Transverse colon (tissue), 4 donors: ENCODE results near the gene ARL15. TPM values are rescaled to one million over a fixed set of nuclear protein-coding genes. Genes with fewer than 3 reads are reported as not detected.
"Not testable (repeated sequence)": the region's sequence is repeated elsewhere in the genome, so short reads cannot be mapped to it uniquely, and the experiment has no call there.

ENCODE experiments used
- DNase-seq: peaks from one replicate; pipeline ENCODE4 v3.0.0-alpha.2; 2019
- H3K27ac ChIP-seq, 4 donors: fragments of 200-600 bp; sonication (generic); 2 replicates each; pipeline ENCODE4 v1.5.1; 2016 to 2018; ENCODE audit warnings: inconsistent platforms in 4 of 4
- H3K27me3 ChIP-seq: fragments of 200-600 bp; sonication (generic); 2 replicates; pipeline ENCODE4 v1.5.1; 2017; ENCODE audit warnings: inconsistent platforms
- H3K36me3 ChIP-seq, 4 donors: fragments of 200-600 bp; sonication (generic); 2 replicates each; pipeline ENCODE4 v1.5.1; 2017 to 2019; ENCODE audit warnings: inconsistent platforms in 4 of 4
- H3K4me1 ChIP-seq, 4 donors: fragments of 200-600 bp; sonication (generic); 2 replicates each; pipeline ENCODE4 v1.5.1; 2017 to 2020; ENCODE audit warnings: inconsistent platforms in 4 of 4
- H3K4me3 ChIP-seq, 4 donors: fragments of 200-600 bp; sonication (generic); 1 replicate in 1 of 4; 2 replicates in 3 of 4; pipeline versions ENCODE4 v1.5.1 to v1.6.1; 2017 to 2019; ENCODE audit warnings: inconsistent platforms in 4 of 4
- H3K9me3 ChIP-seq, 2 donors: fragments of 200-600 bp; sonication (generic); 2 replicates each; pipeline ENCODE4 v1.5.1; 2017 to 2019; ENCODE audit warnings: inconsistent platforms in 2 of 2
- CTCF ChIP-seq, 5 experiments: fragments of 200-600 bp in 3 of 5; fragments of 450-650 bp in 2 of 5; sonication (generic) in 3 of 5; IDR thresholded peaks; 1 replicate in 2 of 5; 2 replicates in 3 of 5; pipeline ENCODE4 v1.5.1; 2016 to 2017; ENCODE audit warnings: antibody characterized with exemption in 5 of 5, inconsistent platforms in 3 of 5, mild to moderate bottlenecking in 2 of 5, moderate library complexity in 1 of 5
- EP300 ChIP-seq: sonication (generic); formaldehyde crosslinking; IDR thresholded peaks from one replicate; pipeline ENCODE4 v1.6.1; 2017; ENCODE audit warnings: antibody characterized with exemption, low read depth
- POLR2A ChIP-seq: fragments of 450-650 bp; IDR thresholded peaks from one replicate; pipeline ENCODE4 v1.6.1; 2016; ENCODE audit warnings: antibody characterized with exemption, mild to moderate bottlenecking, moderate library complexity
- POLR2AphosphoS5 ChIP-seq, 3 donors: sonication (generic); formaldehyde crosslinking; IDR thresholded peaks; one replicate each; pipeline ENCODE4 v1.6.1; 2016; ENCODE audit warnings: antibody characterized with exemption in 3 of 3
- WGBS, 2 donors: methylation state at CpG; one replicate each; pipeline ENCODE4 v1.1.5; 2018; ENCODE audit warnings: low coverage in 1 of 2; 5-methylcytosine and 5-hydroxymethylcytosine counted together
- in situ Hi-C, 4 donors: fragments of 200-750 bp; cut with MboI; loops; one replicate each; pipeline versions ENCODE4 v1.15.0 to v1.15.1; 2017; ENCODE audit warnings: low sequenced_read_pairs in 3 of 4, low pct_ligation_motif_present in 1 of 4, low pct_unique_long_range_greater_than_20kb in 1 of 4
- intact Hi-C: fragments of 100-400 bp; cut with DNase I; formaldehyde crosslinking; loops from one replicate; pipeline ENCODE4 v1.15.1; 2023; ENCODE audit warnings: low total_unique reads
- total RNA-seq, 4 donors: library from RNA; depleted of rRNA; stranded (reverse); fragments of >200 nt; gene quantifications; one replicate each; pipeline ENCODE4 v1.1.0, GENCODE V29; 2016

The ARL15 gene
- total RNA-seq, 4 donors from 2014 or later = 9.0 to 57.1 (median 27.7) TPM

- no peaks in the 10 kb centered on the region for H3K9me3 ChIP-seq
- no peaks in the 10 kb centered on the region for H3K27me3 ChIP-seq
- H3K27ac ChIP-seq = no peak overlapping the region
- TF ChIP-seq POLR2A (no peak), POLR2AphosphoS5 (IDR thresholded peaks at IDR 0.05) (no peak), CTCF (IDR thresholded peaks at IDR 0.05) (no peak), EP300 (no peak)
- H3K4me3 ChIP-seq = no peak overlapping the region
- DNase-seq = no peak
- H3K4me1 ChIP-seq = no peaks in the 10 kb centered on the region
- intact Hi-C loops = no loop called here
- no peaks in the 10 kb centered on the region for H3K36me3 ChIP-seq
- in situ Hi-C loops = no loop called here
- WGBS, 2 donors = 95 to 100% methylated on average over 1 of the region's 1 CpG
Observed at GRCh38 chr5:53984971-53985370, 325.4 kb downstream of the ARL15 start.

- intact Hi-C loops (no loop called here), in situ Hi-C loops (no loop called here)
- TF ChIP-seq POLR2A (no peak), POLR2AphosphoS5 (IDR thresholded peaks at IDR 0.05) (no peak)
- DNase-seq = no peak
- WGBS, 2 donors = 86 to 100% methylated on average over 3 to 10 of the region's 10 CpGs
- Histone ChIP-seq H3K9me3 (no peaks in the 10 kb centered on the region), H3K4me3 (no peak overlapping the region), H3K27me3 (no peaks in the 10 kb centered on the region), H3K4me1 (no peaks in the 10 kb centered on the region), H3K36me3 (no peaks in the 10 kb centered on the region), H3K27ac (no peak overlapping the region)
Observed at GRCh38 chr5:53983568-53984460, 326.6 kb downstream of the ARL15 start.

- H3K36me3 ChIP-seq, H3K4me3 ChIP-seq, intact Hi-C loops, H3K4me1 ChIP-seq, DNase-seq, in situ Hi-C loops, H3K9me3 ChIP-seq, H3K27me3 ChIP-seq, H3K27ac ChIP-seq: not testable (repeated sequence)
- WGBS, 2 donors = 98 to 100% methylated on average over 1 to 2 of the region's 2 CpGs
Observed at GRCh38 chr5:53982319-53982718, 328.1 kb downstream of the ARL15 start.

- Histone ChIP-seq H3K4me1 (no peaks in the 10 kb centered on the region), H3K9me3 (no peaks in the 10 kb centered on the region), H3K4me3 (no peak overlapping the region), H3K27ac (no peak overlapping the region), H3K27me3 (no peaks in the 10 kb centered on the region), H3K36me3 (no peaks in the 10 kb centered on the region)
- no peak for TF ChIP-seq EP300
- no peak for TF ChIP-seq POLR2AphosphoS5 (IDR thresholded peaks at IDR 0.05)
- TF ChIP-seq CTCF (IDR thresholded peaks at IDR 0.05) = no peak
- TF ChIP-seq POLR2A = no peak
- intact Hi-C loops (no loop called here), in situ Hi-C loops (no loop called here)
- DNase-seq = no peak
Observed at GRCh38 chr5:53980061-53980460, 330.3 kb downstream of the ARL15 start.

GRCh38 chr5:53974021-53974420 is 336.4 kb downstream of the ARL15 start:
- Histone ChIP-seq H3K27me3 (no peaks in the 10 kb centered on the region), H3K9me3 (no peaks in the 10 kb centered on the region), H3K27ac (no peak overlapping the region), H3K4me3 (no peak overlapping the region), H3K36me3 (no peaks in the 10 kb centered on the region), H3K4me1 (no peaks in the 10 kb centered on the region)
- in situ Hi-C loops = no loop called here
- 87 to 88% methylated on average over 1 of the region's 1 CpG for WGBS, 2 donors
- intact Hi-C loops = no loop called here
- TF ChIP-seq POLR2A = no peak
- no peak for TF ChIP-seq CTCF (IDR thresholded peaks at IDR 0.05)
- no peak for TF ChIP-seq POLR2AphosphoS5 (IDR thresholded peaks at IDR 0.05)
- no peak for TF ChIP-seq EP300
- DNase-seq = no peak
